Measurements from ENCODE around the gene RNU7-1.

DNA sequence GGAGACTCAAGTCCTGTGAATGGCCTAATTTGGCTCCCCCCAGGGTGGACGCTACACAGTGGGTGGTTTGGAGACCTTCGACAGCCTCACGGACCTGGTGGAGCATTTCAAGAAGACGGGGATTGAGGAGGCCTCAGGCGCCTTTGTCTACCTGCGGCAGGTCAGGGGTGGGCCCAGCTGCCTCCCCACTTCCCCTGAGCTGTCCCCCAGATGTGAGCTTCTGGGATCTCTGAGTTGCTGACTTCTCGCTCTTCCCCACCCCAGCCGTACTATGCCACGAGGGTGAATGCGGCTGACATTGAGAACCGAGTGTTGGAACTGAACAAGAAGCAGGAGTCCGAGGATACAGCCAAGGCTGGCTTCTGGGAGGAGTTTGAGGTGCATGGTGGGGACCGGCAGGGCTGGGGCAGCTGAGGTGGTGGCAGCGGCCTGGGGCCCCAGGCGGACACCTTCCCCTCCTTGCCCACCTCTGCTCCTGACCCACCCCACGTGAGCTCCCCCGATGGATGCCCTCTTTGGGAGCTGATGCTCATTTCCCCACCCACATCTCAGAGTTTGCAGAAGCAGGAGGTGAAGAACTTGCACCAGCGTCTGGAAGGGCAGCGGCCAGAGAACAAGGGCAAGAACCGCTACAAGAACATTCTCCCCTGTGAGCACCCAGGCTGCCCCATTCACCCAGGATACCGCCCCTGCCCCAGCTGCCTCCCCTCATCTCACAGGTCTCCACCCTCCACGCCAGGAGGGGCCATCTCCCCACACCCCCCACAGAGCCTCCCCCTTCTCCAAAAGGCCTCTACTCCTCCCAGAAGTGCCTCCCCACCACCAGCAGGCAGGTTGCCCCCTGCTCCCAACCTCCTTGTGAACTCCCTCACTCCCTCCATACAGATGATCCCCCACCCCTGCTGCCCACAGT is 11.7 kb downstream of the RNU7-1 start:
- TF ChIP-seq, protein P1, sequence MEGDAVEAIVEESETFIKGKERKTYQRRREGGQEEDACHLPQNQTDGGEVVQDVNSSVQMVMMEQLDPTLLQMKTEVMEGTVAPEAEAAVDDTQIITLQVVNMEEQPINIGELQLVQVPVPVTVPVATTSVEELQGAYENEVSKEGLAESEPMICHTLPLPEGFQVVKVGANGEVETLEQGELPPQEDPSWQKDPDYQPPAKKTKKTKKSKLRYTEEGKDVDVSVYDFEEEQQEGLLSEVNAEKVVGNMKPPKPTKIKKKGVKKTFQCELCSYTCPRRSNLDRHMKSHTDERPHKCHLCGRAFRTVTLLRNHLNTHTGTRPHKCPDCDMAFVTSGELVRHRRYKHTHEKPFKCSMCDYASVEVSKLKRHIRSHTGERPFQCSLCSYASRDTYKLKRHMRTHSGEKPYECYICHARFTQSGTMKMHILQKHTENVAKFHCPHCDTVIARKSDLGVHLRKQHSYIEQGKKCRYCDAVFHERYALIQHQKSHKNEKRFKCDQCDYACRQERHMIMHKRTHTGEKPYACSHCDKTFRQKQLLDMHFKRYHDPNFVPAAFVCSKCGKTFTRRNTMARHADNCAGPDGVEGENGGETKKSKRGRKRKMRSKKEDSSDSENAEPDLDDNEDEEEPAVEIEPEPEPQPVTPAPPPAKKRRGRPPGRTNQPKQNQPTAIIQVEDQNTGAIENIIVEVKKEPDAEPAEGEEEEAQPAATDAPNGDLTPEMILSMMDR (IDR thresholded peaks at IDR 0.05), result no peak
- TF ChIP-seq POLR2A (IDR thresholded peaks at IDR 0.05) (no peak), POLR2AphosphoS5 (IDR thresholded peaks at IDR 0.05) (no peak), EP300 (IDR thresholded peaks at IDR 0.05; ENCODE audit: low read depth) (no peak)

All from transverse colon (tissue), 4 donors.